PC-3 (cell line): ENCODE results near the gene C9orf43.

ENCODE experiments used
- EZH2 ChIP-seq: fragments of 300-600 bp; sonication (generic); IDR thresholded peaks from one replicate; pipeline ENCODE4 v1.6.1; 2017; ENCODE audit warnings: antibody characterized with exemption, mild to moderate bottlenecking, low read length; ENCODE audit not compliant: unreplicated experiment
- EZH2phosphoT487 ChIP-seq: fragments of 300-600 bp; sonication (generic); IDR thresholded peaks from 2 replicates; pipeline ENCODE4 v1.6.1; 2018; ENCODE audit warnings: mild to moderate bottlenecking, antibody characterized with exemption, low read length, borderline replicate concordance
- TF ChIP-seq, protein P1 (sequence below): fragments of 300-600 bp; sonication (generic); conservative IDR thresholded peaks from 2 replicates; pipeline ENCODE4 v1.5.1; 2017; ENCODE audit warnings: antibody characterized with exemption, low read depth, mild to moderate bottlenecking, low read length

DNA sequence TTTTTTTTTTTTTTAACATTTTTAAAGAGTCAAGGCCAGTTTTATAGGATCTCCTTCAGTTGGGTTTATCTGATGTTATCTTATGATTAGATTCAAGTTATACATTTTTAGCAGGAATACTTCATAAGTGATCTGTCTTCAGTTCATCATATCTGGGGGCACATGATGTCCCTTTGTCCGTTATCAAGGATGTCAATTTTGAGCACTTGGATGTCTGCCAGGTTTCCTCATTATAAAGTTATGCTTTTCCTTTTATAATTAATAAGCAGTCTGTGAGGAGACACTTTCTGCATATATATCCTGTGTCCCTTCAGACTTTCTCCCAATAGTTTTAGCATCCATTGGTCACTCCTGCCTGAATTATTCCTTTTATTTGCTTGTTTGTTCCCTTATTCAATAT lies 45.6 kb upstream of the C9orf43 start:
- TF ChIP-seq, protein P1, sequence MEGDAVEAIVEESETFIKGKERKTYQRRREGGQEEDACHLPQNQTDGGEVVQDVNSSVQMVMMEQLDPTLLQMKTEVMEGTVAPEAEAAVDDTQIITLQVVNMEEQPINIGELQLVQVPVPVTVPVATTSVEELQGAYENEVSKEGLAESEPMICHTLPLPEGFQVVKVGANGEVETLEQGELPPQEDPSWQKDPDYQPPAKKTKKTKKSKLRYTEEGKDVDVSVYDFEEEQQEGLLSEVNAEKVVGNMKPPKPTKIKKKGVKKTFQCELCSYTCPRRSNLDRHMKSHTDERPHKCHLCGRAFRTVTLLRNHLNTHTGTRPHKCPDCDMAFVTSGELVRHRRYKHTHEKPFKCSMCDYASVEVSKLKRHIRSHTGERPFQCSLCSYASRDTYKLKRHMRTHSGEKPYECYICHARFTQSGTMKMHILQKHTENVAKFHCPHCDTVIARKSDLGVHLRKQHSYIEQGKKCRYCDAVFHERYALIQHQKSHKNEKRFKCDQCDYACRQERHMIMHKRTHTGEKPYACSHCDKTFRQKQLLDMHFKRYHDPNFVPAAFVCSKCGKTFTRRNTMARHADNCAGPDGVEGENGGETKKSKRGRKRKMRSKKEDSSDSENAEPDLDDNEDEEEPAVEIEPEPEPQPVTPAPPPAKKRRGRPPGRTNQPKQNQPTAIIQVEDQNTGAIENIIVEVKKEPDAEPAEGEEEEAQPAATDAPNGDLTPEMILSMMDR: no peak
- TF ChIP-seq EZH2 (no peak), EZH2phosphoT487 (no peak)
